ENCODE results near the gene MRPL50. TPM values are rescaled to one million over a fixed set of nuclear protein-coding genes. Genes with fewer than 3 reads are reported as not detected.

The MRPL50 gene
- total and polyA plus RNA-seq, 2 donors (not counting 1 experiment from before 2014, with no cell fraction given) = 11.8 to 12.2 TPM

GRCh38 chr9:101428909-101429308, 30.5 kb upstream of the MRPL50 start:
- H2AFZ ChIP-seq (ENCODE audit: low read length) = no peak overlapping the region
- no peak overlapping the region for H3K4me3 ChIP-seq (replicated peaks in 1 of 4; ENCODE audit: control extremely low read depth in 1 of 4, insufficient read depth in 1 of 4, low read depth in 3 of 4, low read length in 4 of 4)
- no peak overlapping the region for H3K4me2 ChIP-seq (ENCODE audit: extremely low read depth, insufficient read depth, low read length)
- TF ChIP-seq EZH2 (IDR thresholded peaks at IDR 0.05; ENCODE audit: low read length, missing control alignments) = no peak
- no peak for TF ChIP-seq CTCF (conservative IDR thresholded peaks at IDR 0.05 in 1 of 2, IDR thresholded peaks at IDR 0.05 in 1 of 2; ENCODE audit: low read depth in 1 of 2, low read length in 2 of 2)
- no peak for DNase-seq (ENCODE audit: low read depth in 2 of 2)
- no peaks in the 10 kb centered on the region for H3K9me3 ChIP-seq (ENCODE audit: control insufficient read depth, insufficient read depth, low read depth, low read length)
- no peaks in the 10 kb centered on the region for H3K4me1 ChIP-seq (ENCODE audit: control insufficient read depth, extremely low read depth, insufficient read depth, low read length)
- H3K27me3 ChIP-seq (ENCODE audit: control insufficient read depth, insufficient read depth, low read length) = no peaks in the 10 kb centered on the region
- no peaks in the 10 kb centered on the region for H3K79me2 ChIP-seq (ENCODE audit: control insufficient read depth, insufficient read depth, low read length)
- H3K27ac ChIP-seq (ENCODE audit: insufficient read depth, low read length) = no peak overlapping the region
- H3K36me3 ChIP-seq (ENCODE audit: control insufficient read depth, insufficient read depth, low read length) = no peaks in the 10 kb centered on the region
- H3K9ac ChIP-seq (ENCODE audit: insufficient read depth, low read length) = no peak overlapping the region
- no peaks in the 10 kb centered on the region for H4K20me1 ChIP-seq (ENCODE audit: control insufficient read depth, extremely low read depth, insufficient read depth, low read length)

- H4K20me1 ChIP-seq (ENCODE audit: control insufficient read depth, extremely low read depth, insufficient read depth, low read length) = no peaks in the 10 kb centered on the region
- no peaks in the 10 kb centered on the region for H3K4me1 ChIP-seq (ENCODE audit: control insufficient read depth, extremely low read depth, insufficient read depth, low read length)
- H3K27me3 ChIP-seq (ENCODE audit: control insufficient read depth, insufficient read depth, low read length) = no peaks in the 10 kb centered on the region
- H3K9ac ChIP-seq (ENCODE audit: insufficient read depth, low read length) = no peak overlapping the region
- no peaks in the 10 kb centered on the region for H3K9me3 ChIP-seq (ENCODE audit: control insufficient read depth, insufficient read depth, low read depth, low read length)
- no peak overlapping the region for H3K4me2 ChIP-seq (ENCODE audit: extremely low read depth, insufficient read depth, low read length)
- no peak overlapping the region for H2AFZ ChIP-seq (ENCODE audit: low read length)
- no peak overlapping the region for H3K4me3 ChIP-seq (replicated peaks in 1 of 4; ENCODE audit: control extremely low read depth in 1 of 4, insufficient read depth in 1 of 4, low read depth in 3 of 4, low read length in 4 of 4)
- no peak for DNase-seq (ENCODE audit: low read depth in 2 of 2)
- no peak overlapping the region for H3K27ac ChIP-seq (ENCODE audit: insufficient read depth, low read length)
- no peaks in the 10 kb centered on the region for H3K36me3 ChIP-seq (ENCODE audit: control insufficient read depth, insufficient read depth, low read length)
- no peaks in the 10 kb centered on the region for H3K79me2 ChIP-seq (ENCODE audit: control insufficient read depth, insufficient read depth, low read length)
- no peak for TF ChIP-seq CTCF (conservative IDR thresholded peaks at IDR 0.05 in 1 of 2, IDR thresholded peaks at IDR 0.05 in 1 of 2; ENCODE audit: low read depth in 1 of 2, low read length in 2 of 2)
- TF ChIP-seq EZH2 (IDR thresholded peaks at IDR 0.05; ENCODE audit: low read length, missing control alignments) = no peak
These were observed 29.7 kb upstream of the MRPL50 start for GRCh38 chr9:101427957-101428655.

GRCh38 chr9:101427358-101427757, 28.9 kb upstream of the MRPL50 start:
- TF ChIP-seq EZH2 (IDR thresholded peaks at IDR 0.05; ENCODE audit: low read length, missing control alignments) (no peak), CTCF (conservative IDR thresholded peaks at IDR 0.05 in 1 of 2, IDR thresholded peaks at IDR 0.05 in 1 of 2; ENCODE audit: low read depth in 1 of 2, low read length in 2 of 2) (no peak)
- no peaks in the 10 kb centered on the region for H3K36me3 ChIP-seq (ENCODE audit: control insufficient read depth, insufficient read depth, low read length)
- H3K4me3 ChIP-seq (replicated peaks in 1 of 4; ENCODE audit: control extremely low read depth in 1 of 4, insufficient read depth in 1 of 4, low read depth in 3 of 4, low read length in 4 of 4) = no peak overlapping the region
- no peaks in the 10 kb centered on the region for H3K9me3 ChIP-seq (ENCODE audit: control insufficient read depth, insufficient read depth, low read depth, low read length)
- H3K79me2 ChIP-seq (ENCODE audit: control insufficient read depth, insufficient read depth, low read length) = no peaks in the 10 kb centered on the region
- H2AFZ ChIP-seq (ENCODE audit: low read length) = no peak overlapping the region
- DNase-seq (ENCODE audit: low read depth in 2 of 2) = no peak
- no peak overlapping the region for H3K9ac ChIP-seq (ENCODE audit: insufficient read depth, low read length)
- no peaks in the 10 kb centered on the region for H3K27me3 ChIP-seq (ENCODE audit: control insufficient read depth, insufficient read depth, low read length)
- no peaks in the 10 kb centered on the region for H3K4me1 ChIP-seq (ENCODE audit: control insufficient read depth, extremely low read depth, insufficient read depth, low read length)
- no peaks in the 10 kb centered on the region for H4K20me1 ChIP-seq (ENCODE audit: control insufficient read depth, extremely low read depth, insufficient read depth, low read length)
- H3K27ac ChIP-seq (ENCODE audit: insufficient read depth, low read length) = no peak overlapping the region
- H3K4me2 ChIP-seq (ENCODE audit: extremely low read depth, insufficient read depth, low read length) = no peak overlapping the region
